NCI-H187 (cell line): ENCODE results near the gene GALNT10.

Source experiments
- DNase-seq, 2 experiments: peaks; one replicate each; lab custom pipeline; 2025; lab: John Stamatoyannopoulos, UW

The GALNT10 gene

DNA sequence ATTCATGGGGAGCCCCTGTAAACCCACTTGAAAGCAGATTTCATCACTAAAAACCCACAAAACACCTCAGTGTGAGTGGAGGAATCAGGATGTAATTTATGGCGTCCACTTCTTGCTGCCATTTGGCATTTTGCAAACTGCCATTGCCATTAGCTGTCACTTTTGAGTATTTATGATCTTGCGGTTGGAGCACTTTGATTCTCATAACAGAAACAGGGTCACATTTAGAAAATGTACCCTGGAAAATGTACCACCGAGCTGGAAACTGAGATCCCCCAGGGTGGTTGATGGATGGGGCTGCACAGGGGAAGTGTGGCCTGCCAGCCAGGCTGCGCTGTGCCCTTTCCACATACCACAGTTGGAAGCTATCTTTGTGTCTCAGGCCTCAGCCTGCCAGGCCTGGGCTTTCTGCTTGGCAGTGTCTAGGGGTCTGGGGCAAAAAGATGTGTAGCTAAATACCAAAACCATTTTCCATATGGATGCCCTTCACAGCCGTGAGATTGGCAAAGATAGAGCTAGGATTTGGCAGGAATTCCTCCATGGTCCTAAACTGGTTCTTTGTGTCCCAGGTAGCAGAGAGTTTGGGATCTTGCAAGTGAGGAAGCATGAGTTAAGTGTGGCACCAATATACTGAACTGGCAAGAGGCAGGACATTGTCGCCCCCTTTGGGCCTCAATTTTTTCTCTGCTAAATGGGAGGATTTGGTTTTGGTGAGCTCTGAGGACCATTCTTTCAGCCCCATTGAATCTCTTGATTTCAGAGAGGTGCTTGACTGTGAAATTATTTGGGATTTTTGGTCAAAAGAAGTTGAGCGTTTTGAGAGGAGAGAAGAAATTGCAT lies 46.2 kb downstream of the GALNT10 start:
- no peak for DNase-seq

DNA sequence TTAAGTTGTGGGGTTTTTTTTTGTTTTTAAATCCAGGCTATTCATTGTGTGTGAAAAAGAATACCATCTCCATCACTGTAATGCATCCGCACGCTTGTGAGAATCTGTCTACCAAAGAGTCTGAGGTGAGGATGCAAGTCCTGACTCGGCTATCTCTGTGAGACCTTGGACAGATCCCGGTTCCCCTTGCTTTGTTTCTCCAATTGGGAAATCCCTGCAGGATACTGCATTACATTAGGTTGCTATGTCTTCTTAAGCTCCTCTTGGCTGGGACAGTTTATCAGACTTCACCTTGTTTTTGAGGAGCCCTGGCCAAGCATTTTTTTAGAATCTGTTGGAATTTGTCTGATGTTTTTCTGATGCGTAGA lies 46.8 kb downstream of the GALNT10 start:
- no peak for DNase-seq

DNA sequence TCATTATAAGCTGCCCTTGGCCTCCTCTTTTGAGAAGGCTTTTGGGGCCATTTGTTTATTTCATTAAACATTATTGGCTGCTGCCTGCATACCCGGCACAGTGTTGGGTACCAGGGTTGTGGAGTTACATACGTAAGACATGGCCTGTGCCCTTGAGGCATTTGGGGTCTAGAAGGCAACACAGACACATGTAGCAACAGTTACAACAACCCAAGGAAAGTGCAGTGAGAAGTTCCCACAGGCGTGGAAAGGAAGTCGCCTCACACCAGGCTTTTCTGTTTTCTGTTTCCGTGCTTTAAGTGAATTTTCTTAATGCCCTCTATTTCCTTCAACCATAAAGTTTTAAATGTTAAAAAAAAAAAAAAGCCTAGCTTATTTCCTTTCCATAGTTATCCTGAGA lies 47.4 kb downstream of the GALNT10 start:
- DNase-seq = no peak

DNA sequence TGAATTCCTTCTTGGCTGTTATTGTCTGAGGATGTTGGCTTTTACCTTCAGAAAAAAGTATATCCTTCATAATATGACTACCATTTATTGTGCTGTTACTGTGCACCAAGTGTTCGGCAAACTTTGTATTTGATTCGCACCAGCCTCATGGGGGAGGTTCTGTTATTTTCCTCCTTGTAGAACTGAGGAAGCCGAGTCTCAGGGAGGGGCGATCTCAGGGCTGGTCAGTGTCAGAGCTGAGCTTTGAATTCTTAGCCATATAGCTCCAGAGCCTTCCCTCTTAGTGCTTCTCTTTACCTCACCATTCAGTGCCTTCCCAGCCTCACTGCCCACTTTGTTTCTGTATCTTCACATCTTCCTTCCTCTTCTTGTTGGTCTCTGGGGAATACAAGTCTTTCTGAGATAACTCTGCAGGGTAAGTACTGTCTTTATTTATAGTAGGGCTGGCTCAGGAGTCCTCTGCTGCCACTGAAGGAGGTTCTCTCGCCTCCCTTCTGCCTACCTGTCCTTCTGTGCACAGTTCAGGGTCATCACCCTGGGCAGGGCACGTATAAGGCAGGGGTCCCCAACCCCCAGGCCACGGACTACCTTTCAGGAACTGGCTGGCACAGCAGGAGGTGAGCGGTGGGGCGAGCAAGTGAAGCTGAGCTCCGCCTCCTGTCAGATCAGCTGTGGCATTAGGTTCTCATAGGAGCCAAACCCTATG lies 48.4 kb downstream of the GALNT10 start:
- DNase-seq = no peak

DNA sequence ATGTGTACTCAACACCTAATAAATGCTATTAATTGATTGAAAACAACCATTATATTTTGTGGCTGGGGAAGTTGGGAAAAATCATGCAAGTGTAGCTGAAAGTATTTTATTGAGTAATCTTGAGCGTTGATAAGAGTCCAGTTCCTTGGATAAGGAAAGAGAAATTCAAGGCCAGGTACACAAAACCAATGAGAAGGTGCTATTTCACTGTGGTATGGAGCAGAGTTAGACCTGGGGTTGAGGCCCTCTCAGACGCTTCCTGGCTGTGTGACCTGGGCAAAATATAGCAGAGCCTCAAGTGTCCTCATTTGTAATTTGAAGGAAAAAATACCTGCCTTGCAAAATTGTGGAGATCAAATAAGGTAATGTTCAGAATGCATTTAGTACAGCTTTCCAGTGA lies 50.1 kb downstream of the GALNT10 start:
- DNase-seq = no peak

DNA sequence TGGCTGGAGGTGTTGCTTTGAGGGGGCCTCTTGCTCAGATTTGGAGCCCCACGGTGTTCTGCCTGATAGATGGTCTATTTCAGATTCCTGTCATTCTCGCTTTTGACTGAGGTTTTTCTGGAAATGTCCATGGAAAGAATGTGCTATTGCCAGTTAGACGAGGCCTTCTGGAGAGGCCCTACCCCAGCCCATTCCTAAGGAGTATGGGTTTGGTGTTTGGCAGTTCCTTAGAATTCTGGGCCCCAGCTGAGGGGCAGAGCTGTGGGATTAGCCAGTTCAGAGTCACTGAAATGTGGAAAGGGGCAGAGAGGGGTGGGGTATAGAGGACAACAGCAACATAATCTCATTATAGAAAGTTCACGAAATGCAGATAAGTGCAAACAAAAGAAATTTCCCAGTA lies 50.5 kb downstream of the GALNT10 start:
- DNase-seq = no peak

DNA sequence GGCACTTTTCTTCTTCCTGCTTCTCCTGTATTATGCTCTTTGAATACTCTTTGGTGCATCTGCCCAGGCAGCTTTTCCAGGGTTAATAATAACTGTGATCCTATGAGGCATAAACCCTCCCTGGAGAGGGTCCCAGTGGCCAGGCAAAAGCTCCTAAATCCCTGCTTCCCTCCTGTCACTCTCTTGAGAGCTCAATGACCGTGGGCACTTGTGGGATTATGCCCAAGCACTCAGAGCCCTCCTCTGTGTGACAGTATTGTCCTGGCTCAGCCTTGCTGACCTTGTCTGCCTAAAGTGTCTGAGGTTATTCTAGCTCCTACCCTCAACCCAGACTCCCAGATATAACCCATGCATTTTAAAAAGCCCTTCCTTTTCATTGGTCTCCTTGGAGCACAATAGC lies 51.9 kb downstream of the GALNT10 start:
- DNase-seq = peak; percentile 17 to 22

DNA sequence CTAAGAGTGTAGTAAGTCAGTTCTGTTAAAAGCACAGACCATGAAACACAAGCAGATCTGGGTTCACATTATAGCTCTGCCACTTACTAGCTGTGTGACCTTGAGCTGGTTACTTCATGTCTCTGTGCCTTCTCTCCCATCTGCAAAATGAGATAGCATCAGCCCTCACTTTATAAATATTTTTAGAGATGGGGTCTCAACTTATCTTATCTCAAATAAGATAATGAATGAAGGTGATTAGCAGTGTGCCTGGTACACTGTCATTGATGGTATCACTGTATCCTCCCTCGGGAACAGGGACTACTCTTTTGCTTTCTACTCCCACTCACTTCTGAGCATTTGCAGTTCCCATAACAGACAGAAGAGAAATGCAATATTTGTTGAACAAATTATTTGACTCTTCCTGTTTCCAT lies 52.4 kb downstream of the GALNT10 start:
- DNase-seq = no peak

DNA sequence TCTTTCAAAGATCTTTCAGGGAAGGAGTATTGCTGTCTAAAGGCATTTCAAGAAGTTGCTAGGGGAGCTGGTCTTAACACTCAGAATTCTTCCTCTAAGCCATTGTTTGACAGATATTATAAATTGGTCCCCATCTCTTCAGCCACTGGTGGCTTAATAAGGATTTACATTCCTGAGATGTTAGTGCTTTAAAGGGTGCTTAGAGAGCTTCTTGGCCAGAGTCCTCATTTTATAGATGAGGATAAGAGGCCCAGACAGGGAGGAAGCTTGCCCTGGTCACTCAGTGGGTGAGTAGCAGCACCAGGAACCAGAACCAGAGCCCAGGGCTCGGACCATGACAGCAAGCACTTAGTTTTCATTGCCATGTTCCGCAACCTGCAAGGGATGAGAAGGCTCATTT lies 53.2 kb downstream of the GALNT10 start:
- no peak for DNase-seq

DNA sequence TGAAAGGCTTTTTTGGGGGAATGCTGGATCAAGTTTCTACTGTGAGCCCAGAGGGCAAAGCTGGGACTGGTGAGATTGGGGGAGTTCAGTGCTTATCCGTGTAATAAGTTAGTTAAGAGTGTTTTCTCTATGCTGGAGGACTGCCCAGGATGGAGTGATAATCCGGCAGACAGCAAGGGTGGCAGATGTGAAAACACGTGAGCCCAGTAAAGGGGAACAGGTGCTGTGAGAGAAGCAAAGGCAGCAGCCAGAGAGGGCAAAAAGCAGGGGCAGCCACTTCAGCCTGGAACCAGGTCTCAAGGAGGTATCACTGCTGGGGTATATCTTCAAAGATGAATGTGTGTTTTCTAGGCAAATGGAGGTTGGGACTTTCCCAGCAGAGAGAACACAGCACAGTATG lies 53.9 kb downstream of the GALNT10 start:
- DNase-seq = no peak

DNA sequence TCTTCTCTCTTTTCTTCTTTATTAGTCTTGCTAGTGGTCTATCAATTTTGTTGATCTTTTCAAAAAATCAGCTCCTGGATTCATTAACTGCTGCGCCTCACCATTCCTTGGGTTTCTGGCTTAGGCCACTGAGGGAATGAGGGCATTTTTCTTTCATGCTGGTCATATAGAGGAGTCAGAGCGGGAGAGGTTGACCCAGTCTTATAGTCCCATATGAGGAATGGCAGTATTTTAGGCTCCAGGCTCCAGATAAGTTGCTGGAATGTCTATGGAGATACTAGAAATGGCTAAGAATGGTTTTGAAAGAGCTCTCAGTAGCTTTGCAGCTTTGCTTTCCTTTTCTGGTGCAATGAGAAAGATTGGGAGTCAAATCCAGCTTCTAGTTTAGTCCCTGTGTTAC lies 58.2 kb downstream of the GALNT10 start:
- DNase-seq = no peak

DNA sequence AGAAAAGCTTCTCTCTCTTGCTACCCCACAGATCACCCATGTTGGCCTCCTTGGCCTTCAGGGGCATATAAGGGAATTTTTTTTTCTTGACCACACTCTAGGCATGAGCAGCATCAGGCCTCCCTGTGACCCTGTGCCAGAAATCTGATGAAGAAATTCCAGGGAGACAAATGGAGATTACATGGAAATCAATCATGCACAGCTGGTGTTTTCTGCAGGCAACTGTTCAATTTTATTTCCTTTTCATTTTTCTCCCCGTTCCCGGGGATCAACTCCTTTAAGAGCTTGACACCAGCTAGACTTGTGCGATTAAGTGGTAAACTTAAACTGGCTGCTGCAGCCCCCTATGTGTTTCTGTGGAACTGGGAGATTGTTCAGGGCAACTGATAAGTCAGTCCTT lies 59.3 kb downstream of the GALNT10 start:
- no peak for DNase-seq

DNA sequence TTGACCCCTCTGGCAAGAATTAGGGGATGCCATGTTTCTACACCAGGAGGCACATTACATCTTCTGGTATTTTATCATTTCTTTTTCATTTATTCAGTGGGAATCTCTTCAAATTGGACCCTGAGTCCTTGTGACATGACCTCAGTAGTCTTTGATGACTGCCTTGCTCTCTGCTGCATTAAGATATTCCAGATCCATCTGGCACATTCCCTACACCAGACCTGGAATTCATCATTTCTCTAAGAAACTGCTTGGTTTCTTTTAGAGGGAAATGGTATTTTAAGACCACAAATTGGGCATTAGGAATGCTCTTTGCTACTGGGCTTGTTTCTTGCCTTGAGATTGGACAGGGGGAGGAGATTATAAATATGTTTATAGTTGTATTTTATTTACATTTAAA lies 61.0 kb downstream of the GALNT10 start:
- no peak for DNase-seq

DNA sequence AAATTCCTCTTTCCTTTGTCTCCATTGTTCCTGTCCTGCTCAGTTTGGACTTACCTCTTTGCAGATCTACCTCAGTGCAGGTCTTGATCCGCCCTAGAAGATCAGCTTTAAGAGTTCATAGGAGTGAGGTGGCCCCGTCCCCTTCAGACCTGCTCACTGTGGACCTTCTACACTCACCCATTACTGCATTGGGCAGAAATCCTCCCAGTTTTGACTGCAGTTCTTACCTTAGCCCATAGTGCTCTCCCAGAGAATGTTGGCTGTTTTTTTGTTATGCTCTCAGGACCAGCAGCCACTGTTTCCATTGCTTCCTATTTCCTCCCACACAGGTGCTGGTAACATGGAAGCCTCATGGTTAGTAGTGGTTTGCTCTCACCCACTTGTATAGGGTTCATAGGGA lies 63.3 kb downstream of the GALNT10 start:
- DNase-seq = no peak

DNA sequence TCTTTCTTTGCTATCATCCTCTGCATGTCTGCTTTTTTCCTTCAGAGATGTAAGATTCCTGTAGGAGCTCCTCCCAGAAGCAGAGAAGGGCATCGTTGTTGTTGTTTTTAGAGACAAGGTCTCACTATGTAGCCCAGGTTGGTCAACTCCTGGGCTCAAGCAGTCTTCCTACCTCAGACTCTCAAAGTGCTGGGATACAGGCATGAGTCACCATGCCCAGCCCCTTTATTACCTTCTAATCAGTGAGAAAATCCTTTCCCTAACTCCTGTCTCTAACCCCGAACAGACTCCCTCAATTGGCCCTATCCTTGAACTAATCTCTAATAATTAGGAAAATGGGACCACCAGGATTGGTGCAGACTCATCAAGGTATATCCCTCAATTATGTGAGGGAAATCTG lies 64.4 kb downstream of the GALNT10 start:
- DNase-seq = no peak

DNA sequence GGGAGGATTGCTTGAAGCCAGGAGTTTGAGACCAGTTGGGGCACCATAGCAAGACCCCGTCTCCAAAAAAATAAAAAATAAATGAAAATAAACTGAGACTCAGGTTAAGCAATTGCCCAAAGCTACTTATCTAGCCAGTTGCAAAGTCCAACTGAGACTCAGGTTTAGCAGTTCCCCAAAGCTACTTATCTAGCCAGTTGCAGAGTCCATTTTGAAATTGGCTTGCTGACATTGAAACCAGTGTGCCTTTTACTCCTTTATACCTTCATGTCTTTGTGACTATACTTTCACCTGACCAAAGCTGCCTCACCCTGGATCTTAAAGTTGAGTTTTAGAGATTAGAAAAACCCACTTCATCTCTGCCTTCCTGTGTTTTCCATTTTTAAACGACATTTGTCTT lies 66.5 kb downstream of the GALNT10 start:
- DNase-seq = no peak

DNA sequence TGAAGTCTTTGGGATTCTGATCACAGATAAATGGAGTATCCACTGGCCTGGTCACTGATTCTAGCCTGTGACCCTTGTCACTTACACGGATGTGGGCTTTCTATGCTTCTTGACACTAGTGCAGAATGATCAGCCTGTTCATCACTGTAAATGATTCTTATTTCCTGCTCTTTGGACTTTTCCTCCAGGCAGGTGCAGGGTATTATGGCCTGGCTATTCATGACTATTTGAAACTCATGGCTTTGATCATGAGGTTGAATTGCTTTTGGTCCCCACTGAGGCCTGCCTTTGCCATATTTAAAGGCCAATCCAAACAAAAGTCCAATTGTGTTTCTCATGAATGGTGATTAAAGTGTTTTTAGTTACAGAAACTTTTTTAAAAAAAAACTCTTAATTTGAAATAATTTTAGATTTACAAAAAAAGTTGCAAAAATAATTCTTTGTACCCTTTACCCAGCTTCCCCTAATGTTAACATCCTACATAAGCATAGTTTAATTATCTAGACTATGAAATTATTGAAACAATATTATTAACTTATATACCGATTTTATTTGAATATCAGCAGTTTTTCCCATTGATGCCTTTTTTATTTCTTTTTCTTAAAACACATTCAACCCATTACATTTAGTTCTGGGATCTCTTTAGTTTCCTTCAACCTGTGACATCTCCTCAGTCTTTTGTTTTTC lies 68.1 kb downstream of the GALNT10 start:
- no peak for DNase-seq

DNA sequence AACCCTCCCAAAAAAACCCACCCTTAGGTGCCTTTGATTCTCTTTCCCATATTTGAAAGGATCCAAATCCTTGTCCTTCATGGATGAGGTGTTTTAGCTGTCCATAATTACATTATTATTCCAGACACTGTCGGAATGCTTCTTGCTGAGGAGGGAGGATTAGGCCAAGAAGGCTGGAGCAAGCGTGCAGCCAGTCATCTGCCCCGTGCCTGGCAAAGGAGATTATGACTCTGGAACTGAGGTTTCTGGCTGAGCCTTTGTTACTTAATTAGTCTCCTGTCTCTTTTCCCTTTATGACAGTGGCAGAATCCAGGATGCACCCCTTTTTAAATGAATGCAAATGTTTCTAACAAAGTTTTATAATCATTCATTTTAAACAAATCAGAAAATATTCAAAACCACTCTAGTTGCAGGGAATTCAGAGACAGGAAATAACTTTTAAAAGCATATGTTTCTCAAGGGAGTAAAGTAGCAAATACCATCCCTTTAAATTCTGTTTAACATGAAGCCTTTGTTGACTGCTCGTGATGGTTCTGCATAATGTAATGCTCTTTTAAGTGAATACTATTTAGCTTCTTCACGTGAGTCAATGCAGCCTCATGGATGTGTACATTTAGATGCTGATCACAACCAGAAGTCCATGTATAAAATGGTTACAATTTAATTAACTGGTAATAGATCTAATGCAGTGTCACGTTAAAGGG lies 69.8 kb downstream of the GALNT10 start:
- DNase-seq = no peak

DNA sequence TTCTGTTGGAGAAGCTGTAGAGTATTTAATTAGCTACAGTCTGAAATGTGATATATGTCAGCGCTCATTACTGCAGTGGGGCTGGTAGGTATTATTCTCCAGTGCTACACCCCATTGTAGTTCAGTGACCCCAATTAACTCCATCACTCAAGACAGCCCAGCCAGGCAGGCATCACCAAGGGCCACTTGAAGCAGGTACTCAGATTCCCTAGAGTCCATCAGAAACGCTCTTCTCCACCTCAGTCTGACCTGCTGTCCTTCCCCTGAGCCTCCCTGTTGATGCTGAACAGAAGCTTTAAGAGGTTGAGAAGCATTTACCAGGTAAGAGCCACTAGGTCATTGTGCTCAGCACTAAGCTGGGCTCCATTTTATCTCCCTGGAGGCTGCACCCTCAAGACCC lies 71.8 kb downstream of the GALNT10 start:
- DNase-seq = peak; percentile 81 to 87

DNA sequence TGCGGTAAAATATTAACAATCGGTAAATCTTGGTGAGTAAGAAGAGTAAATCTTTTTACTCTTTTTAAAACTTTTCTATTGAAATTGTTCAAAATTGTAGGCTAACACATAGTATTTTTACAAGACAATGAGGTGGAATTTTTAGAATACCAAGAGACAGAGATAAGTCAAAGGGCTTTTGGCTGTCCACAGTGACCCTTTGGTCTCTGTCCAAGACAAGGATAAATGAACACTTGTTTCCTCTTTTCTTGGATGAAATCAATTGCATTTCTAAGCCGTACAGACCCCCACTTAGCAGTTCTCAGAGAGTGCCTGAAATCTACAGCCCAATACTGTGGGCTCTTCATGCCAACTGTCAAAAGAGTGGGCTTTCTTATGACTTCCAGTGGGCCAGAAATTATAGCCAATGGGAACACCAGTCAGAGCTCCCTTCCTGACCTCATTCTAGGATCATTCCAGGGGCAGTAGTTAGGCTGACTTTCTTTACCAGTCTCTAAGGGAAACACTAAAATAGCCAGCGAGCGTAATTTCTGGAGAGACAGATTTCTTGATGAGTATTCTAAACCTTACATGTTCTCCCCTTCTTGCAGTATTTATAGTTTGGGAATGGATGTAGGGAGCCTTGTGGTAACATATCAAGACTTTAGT lies 74.1 kb downstream of the GALNT10 start:
- no peak for DNase-seq

DNA sequence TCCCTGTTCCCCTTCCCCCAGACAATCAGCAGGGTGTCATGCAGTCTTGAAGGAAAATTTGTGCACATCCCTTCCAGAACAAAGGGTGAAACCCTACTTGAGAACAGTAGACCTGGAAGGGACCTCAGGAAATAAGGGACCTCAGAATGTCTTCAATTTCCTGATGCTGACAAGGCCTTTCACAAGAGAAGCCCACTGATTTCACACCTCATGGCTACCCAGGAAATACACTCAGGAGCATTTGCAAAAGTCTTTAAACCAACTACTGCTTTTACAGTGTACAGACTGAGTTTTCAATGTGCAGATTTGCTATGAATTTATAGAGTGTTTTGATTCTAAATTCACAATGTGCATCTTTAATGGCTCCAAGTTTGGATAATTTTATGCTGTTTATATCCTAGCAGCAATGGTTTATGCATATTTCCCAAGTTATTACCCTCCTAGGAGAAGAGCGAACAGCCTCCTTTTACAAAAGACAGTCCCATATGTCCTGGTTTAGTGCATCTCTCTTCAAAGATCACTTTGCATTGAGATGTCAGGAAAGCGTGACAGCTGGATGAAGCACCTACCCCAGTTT lies 74.8 kb downstream of the GALNT10 start:
- no peak for DNase-seq

DNA sequence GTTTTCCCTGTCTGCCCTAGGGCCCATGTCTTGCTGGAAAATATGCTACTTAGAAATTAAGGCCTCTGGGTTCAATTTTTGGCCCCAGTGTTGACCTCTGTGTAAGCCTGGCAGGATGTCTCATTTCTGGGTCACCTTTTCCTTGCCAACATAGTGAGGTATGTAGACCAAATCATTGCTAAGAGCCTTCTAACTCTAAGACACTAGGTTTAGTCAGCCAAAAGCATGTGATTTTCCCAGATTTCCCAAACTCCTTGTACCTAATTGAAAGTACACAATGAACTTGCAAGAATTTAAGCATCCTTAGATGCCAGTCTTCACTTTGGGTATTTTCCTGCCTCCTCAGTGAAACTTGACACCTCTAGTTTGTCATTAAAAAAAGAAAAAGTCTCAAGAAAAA lies 77.0 kb downstream of the GALNT10 start:
- no peak for DNase-seq
